GM12891 (cell line): ENCODE measurements around the gene NEK9.

Source experiments
- DNase-seq: peaks from one replicate; pipeline ENCODE4 v3.0.0; 2011; ENCODE audit warnings: low spot score; ENCODE audit not compliant: insufficient read length
- FAIRE-seq: peaks from 2 replicates; lab custom pipeline; 2011; peaks lifted over from hg19 to GRCh38; lab: Jason Lieb, UNC
- PAX5 ChIP-seq: IDR thresholded peaks from 2 replicates; pipeline ENCODE4 v1.6.1; 2011; ENCODE audit warnings: low read length, moderate library complexity, mild to moderate bottlenecking; ENCODE audit not compliant: insufficient read depth, severe bottlenecking
- POLR2A ChIP-seq: IDR thresholded peaks from 2 replicates; pipeline ENCODE4 v1.6.1; 2011; ENCODE audit warnings: low read depth, low read length, control low read depth
- POLR2AphosphoS5 ChIP-seq: IDR thresholded peaks from 2 replicates; pipeline ENCODE4 v1.6.1; 2011; ENCODE audit warnings: low read depth, low read length, control low read depth
- POU2F2 ChIP-seq: IDR thresholded peaks from 2 replicates; pipeline ENCODE4 v1.6.1; 2011; ENCODE audit warnings: low read depth, mild to moderate bottlenecking, control low read depth, low read length, moderate library complexity
- SPI1 ChIP-seq: IDR thresholded peaks from 2 replicates; pipeline ENCODE4 v1.6.1; 2011; ENCODE audit warnings: low read depth, low read length, control low read depth
- TAF1 ChIP-seq: IDR thresholded peaks from 2 replicates; pipeline ENCODE4 v1.6.1; 2011; ENCODE audit warnings: low read depth, low read length, control low read depth

NEK9 gene

DNA sequence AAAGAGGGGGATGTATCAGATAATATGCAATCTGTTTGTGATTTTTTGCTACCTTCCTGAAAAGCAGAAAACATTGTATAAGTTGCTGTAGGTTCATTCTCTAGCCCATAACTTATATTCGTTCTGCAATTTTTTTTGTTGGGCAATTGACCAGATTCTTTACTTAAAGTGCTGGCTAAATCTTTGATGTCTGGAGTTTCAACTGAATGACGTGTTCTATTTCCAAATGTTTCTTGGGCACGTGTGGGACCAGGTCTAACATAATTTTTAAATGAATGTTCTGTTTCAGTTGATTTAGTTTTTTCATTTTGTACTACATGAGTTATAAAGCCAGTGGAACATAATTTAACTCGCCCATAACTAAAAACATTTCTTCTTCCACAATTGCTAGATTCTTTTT is 79.3 kb downstream of the NEK9 start:
- TF ChIP-seq PAX5: no peak
- no peak for TF ChIP-seq POLR2AphosphoS5
- TF ChIP-seq POU2F2: no peak
- no peak for TF ChIP-seq TAF1
- no peak for TF ChIP-seq SPI1
- no peak for TF ChIP-seq POLR2A
- FAIRE-seq (no peak), DNase-seq (no peak)

DNA sequence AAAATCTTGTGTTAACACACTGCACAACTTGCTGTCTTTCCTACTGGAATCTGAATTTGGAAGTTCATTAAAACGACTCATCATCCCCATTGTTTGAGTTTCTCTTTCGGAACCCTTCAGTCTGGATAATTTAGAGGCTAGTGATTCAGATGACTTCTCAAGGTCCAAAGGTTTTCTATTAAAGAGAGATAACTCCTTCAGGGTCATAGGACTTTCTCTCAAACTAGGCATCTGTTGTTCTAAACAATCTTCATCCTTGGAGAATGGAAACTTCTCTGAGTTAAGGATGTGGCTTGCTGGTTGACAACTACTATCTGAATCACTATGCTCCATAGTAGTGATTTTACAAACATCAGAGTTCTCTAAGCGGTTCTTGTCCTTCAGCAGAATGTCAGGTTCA is 79.9 kb downstream of the NEK9 start:
- DNase-seq: no peak
- no peak for FAIRE-seq
- TF ChIP-seq POLR2AphosphoS5: no peak
- no peak for TF ChIP-seq POLR2A
- no peak for TF ChIP-seq SPI1
- TF ChIP-seq TAF1: no peak
- TF ChIP-seq PAX5: no peak
- TF ChIP-seq POU2F2: no peak

DNA sequence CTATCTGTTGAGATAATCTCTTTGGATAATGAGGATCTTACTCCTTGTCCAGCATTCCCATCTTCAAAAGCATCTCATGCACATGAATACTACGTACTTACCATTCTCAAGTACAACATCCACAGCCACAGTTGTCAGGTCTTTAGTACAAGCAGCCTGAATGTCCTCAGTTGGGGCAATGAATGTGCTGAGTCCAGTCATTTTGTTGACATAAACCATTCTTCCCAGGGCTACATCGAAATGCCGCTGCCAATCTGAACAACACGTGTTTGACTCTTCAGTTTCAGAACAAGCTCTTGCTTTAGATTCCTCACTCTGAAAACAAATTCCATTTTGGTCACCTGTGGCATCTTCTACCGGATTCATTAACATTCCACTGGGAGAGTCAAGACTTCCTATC is 80.6 kb downstream of the NEK9 start:
- TF ChIP-seq SPI1: no peak
- no peak for TF ChIP-seq POLR2A
- TF ChIP-seq POLR2AphosphoS5: no peak
- no peak for TF ChIP-seq TAF1
- no peak for TF ChIP-seq PAX5
- no peak for TF ChIP-seq POU2F2
- DNase-seq: no peak
- no peak for FAIRE-seq

GRCh38 chr14:75044752-75045151 is 82.1 kb downstream of the NEK9 start:
- TF ChIP-seq TAF1: no peak
- no peak for TF ChIP-seq PAX5
- no peak for TF ChIP-seq POU2F2
- TF ChIP-seq SPI1: no peak
- no peak for TF ChIP-seq POLR2A
- TF ChIP-seq POLR2AphosphoS5: no peak
- DNase-seq: no peak
- FAIRE-seq: no peak

- no peak for TF ChIP-seq POU2F2
- TF ChIP-seq SPI1: no peak
- TF ChIP-seq TAF1: no peak
- no peak for TF ChIP-seq PAX5
- TF ChIP-seq POLR2A: no peak
- TF ChIP-seq POLR2AphosphoS5: no peak
- DNase-seq: no peak
- no peak for FAIRE-seq
These were observed 82.5 kb downstream of the NEK9 start for GRCh38 chr14:75044322-75044721.

GRCh38 chr14:75042035-75042434 is 84.8 kb downstream of the NEK9 start:
- DNase-seq (no peak), FAIRE-seq (peak; percentile 5)
- no peak for TF ChIP-seq TAF1
- TF ChIP-seq SPI1: no peak
- TF ChIP-seq POU2F2: no peak
- TF ChIP-seq PAX5: no peak
- TF ChIP-seq POLR2A: no peak
- TF ChIP-seq POLR2AphosphoS5: no peak

DNA sequence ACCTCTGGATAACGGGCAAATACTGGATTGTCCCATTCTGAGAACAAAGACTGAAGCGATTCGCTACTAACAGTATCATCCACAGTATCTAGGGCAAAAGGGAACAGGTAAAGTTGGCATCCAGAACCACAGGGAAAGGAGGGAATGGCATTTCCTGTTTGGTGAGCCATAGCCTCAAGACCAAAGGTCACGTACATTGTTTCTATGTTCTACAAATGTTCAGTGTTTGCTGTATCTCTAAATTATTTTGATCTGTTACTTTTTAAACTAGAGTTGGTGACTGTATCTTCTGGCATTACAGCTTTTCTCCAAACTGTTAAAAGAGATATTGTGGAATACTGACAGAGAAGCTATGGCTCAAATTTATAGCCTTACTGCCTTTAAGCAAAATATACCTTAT is 85.2 kb downstream of the NEK9 start:
- FAIRE-seq (no peak), DNase-seq (no peak)
- TF ChIP-seq TAF1: no peak
- no peak for TF ChIP-seq SPI1
- TF ChIP-seq PAX5: no peak
- no peak for TF ChIP-seq POLR2A
- TF ChIP-seq POLR2AphosphoS5: no peak
- TF ChIP-seq POU2F2: no peak

DNA sequence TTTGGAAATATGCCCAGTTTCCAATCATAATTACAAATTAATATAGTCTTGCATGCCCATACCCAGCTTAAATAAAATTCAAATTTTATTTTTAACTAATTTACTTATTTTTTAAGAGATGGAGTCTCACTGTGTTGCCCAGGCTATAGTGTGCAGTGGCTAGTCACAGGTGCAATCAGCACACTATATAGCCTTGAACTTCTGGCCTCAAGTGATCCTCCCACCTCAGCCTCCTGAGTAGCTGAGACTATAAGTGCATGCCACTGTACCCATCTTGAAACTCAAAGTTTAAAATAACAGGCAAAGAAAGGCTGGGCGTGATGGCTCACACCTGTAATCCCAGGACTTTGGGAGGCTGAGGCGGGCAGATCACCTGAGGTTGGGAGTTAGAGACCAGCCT is 85.9 kb downstream of the NEK9 start:
- FAIRE-seq (no peak), DNase-seq (no peak)
- TF ChIP-seq POLR2A (no peak), SPI1 (no peak), TAF1 (no peak), PAX5 (no peak)

- TF ChIP-seq POU2F2 (no peak), TAF1 (no peak), SPI1 (no peak), PAX5 (no peak), POLR2A (no peak), POLR2AphosphoS5 (no peak)
- no peak for DNase-seq
- no peak for FAIRE-seq
These were observed 86.3 kb downstream of the NEK9 start for GRCh38 chr14:75040507-75040906.

GRCh38 chr14:75032939-75033338 is 93.9 kb downstream of the NEK9 start:
- FAIRE-seq (no peak), DNase-seq (no peak)
- TF ChIP-seq POU2F2 (no peak), PAX5 (no peak), POLR2AphosphoS5 (no peak), SPI1 (no peak)
